SK-N-SH (cell line): ENCODE data around the gene EIF6. TPM values are rescaled to one million over a fixed set of nuclear protein-coding genes. Genes with fewer than 3 reads are reported as not detected.

Experiments
- CTCF ChIA-PET: fragments of 300-600, 350-600 bp; formaldehyde crosslinking; extraction: SDS; loops from one replicate; lab custom pipeline; 2021; lab: Yijun Ruan, JAX
- POLR2A ChIA-PET: fragments of 350-600 bp; sonication (Branson Sonifier 250); formaldehyde crosslinking; extraction: SDS; loops from one replicate; lab custom pipeline; 2020; ENCODE audit warnings: antibody characterized with exemption, inconsistent platforms; lab: Yijun Ruan, JAX
- DNase-seq: peaks from one replicate; pipeline ENCODE4 v3.0.0; 2012
- H2AFZ ChIP-seq: fragments of 200-600 bp; sonication (generic); 2 replicates; pipeline ENCODE4 v1.8.1; 2016; ENCODE audit warnings: antibody characterized with exemption, mild to moderate bottlenecking, low read depth
- H3F3A ChIP-seq: fragments of 200-600 bp; sonication (generic); replicated peaks from 2 replicates; pipeline ENCODE3; 2016; ENCODE audit warnings: antibody characterized with exemption, mild to moderate bottlenecking; ENCODE audit not compliant: insufficient read depth
- H3K27ac ChIP-seq, 2 experiments: fragments of 200-500 bp in 1 of 2; fragments of 200-600 bp in 1 of 2; sonication (Bioruptor generic) in 1 of 2; sonication (generic), shearing (Covaris generic) in 1 of 2; 2 replicates each; pipeline versions ENCODE4 v1.5.1 to v1.6.1; 2014 to 2016; ENCODE audit warnings: low read depth in 2 of 2, inconsistent platforms in 1 of 2, low read length in 1 of 2, mild to moderate bottlenecking in 1 of 2, mixed read lengths in 1 of 2
- H3K27me3 ChIP-seq: fragments of 200-600 bp; sonication (generic), shearing (Covaris generic); 2 replicates; pipeline ENCODE4 v1.6.1; 2016; ENCODE audit warnings: mixed run types; ENCODE audit not compliant: insufficient read depth
- H3K36me3 ChIP-seq, 2 experiments: fragments of 200-500 bp in 1 of 2; fragments of 200-600 bp in 1 of 2; sonication (Bioruptor generic) in 1 of 2; sonication (generic) in 1 of 2; replicated peaks in 1 of 2; 2 replicates each; pipeline versions ENCODE3 to v1.5.1; 2014 to 2016; ENCODE audit warnings: low read length in 1 of 2, mild to moderate bottlenecking in 1 of 2; ENCODE audit not compliant: insufficient read depth in 2 of 2, control insufficient read depth in 1 of 2
- H3K4me1 ChIP-seq, 2 experiments: fragments of 200-500 bp in 1 of 2; fragments of 200-600 bp in 1 of 2; sonication (Bioruptor generic) in 1 of 2; sonication (generic), shearing (Covaris generic) in 1 of 2; 2 replicates each; pipeline versions ENCODE4 v1.5.1 to v1.6.1; 2014 to 2016; ENCODE audit warnings: low read depth in 1 of 2, low read length in 1 of 2, mixed run types in 1 of 2; ENCODE audit not compliant: insufficient read depth in 2 of 2, control insufficient read depth in 1 of 2
- H3K4me2 ChIP-seq: fragments of 200-600 bp; sonication (generic), shearing (Covaris generic); 2 replicates; pipeline ENCODE4 v1.6.1; 2017; ENCODE audit warnings: mixed run types
- H3K4me3 ChIP-seq, 2 experiments: fragments of 200-500 bp in 1 of 2; fragments of 200-600 bp in 1 of 2; sonication (Bioruptor generic) in 1 of 2; sonication (generic), shearing (Covaris generic) in 1 of 2; 2 replicates each; pipeline versions ENCODE4 v1.5.1 to v1.8.1; 2014 to 2016; ENCODE audit warnings: low read depth in 2 of 2, inconsistent platforms in 1 of 2, low read length in 1 of 2, mild to moderate bottlenecking in 1 of 2, mixed read lengths in 1 of 2, moderate library complexity in 1 of 2
- H3K79me2 ChIP-seq: fragments of 200-600 bp; sonication (generic); 2 replicates; pipeline ENCODE4 v1.8.1; 2017; ENCODE audit warnings: mild to moderate bottlenecking; ENCODE audit not compliant: insufficient read depth
- H3K9ac ChIP-seq: fragments of 200-600 bp; sonication (generic); 2 replicates; pipeline ENCODE4 v1.6.1; 2017; ENCODE audit warnings: mixed run types
- H3K9me2 ChIP-seq: fragments of 200-600 bp; sonication (generic); 2 replicates; pipeline ENCODE4 v1.6.1; 2017; ENCODE audit warnings: mixed run types
- H3K9me3 ChIP-seq: fragments of 200-600 bp; sonication (generic); 2 replicates; pipeline ENCODE4 v1.6.1; 2017; ENCODE audit warnings: mixed run types, mild to moderate bottlenecking, moderate library complexity
- H4K20me1 ChIP-seq: fragments of 200-600 bp; sonication (generic); 2 replicates; pipeline ENCODE4 v1.6.1; 2017; ENCODE audit warnings: mild to moderate bottlenecking, mixed run types; ENCODE audit not compliant: insufficient read depth
- CTCF ChIP-seq: fragments of 200-600 bp; sonication (generic); IDR thresholded peaks from 2 replicates; pipeline ENCODE4 v1.6.1; 2017; ENCODE audit warnings: antibody characterized with exemption, mild to moderate bottlenecking, moderate library complexity
- ELF1 ChIP-seq: IDR thresholded peaks from 2 replicates; pipeline ENCODE4 v1.4.0; 2012
- EZH2phosphoT487 ChIP-seq: fragments of 200-600 bp; sonication (generic); IDR thresholded peaks from 2 replicates; pipeline ENCODE4 v1.6.1; 2017; ENCODE audit warnings: low read depth, mixed run types, mild to moderate bottlenecking, antibody characterized with exemption, moderate library complexity, borderline replicate concordance
- FOSL2 ChIP-seq: IDR thresholded peaks from 2 replicates; pipeline ENCODE4 v1.4.0; 2012; ENCODE audit warnings: low read depth, mild to moderate bottlenecking, moderate library complexity, borderline replicate concordance
- FOXM1 ChIP-seq: IDR thresholded peaks from 2 replicates; pipeline ENCODE4 v1.4.0; 2012; ENCODE audit warnings: low read depth, mild to moderate bottlenecking
- MEF2A ChIP-seq: IDR thresholded peaks from 2 replicates; pipeline ENCODE4 v1.4.0; 2012; ENCODE audit warnings: low read depth, borderline replicate concordance
- POLR2AphosphoS5 ChIP-seq: IDR thresholded peaks from 2 replicates; pipeline ENCODE4 v1.6.1; 2012; ENCODE audit warnings: low read depth, low read length
- RFX5 ChIP-seq: IDR thresholded peaks from 2 replicates; pipeline ENCODE4 v1.6.1; 2012; ENCODE audit warnings: mild to moderate bottlenecking, improper control_type of control experiment, low read length
- TAF1 ChIP-seq: IDR thresholded peaks from 2 replicates; pipeline ENCODE4 v1.6.1; 2012; ENCODE audit warnings: low read depth, mild to moderate bottlenecking, low read length, moderate library complexity, borderline replicate concordance
- TCF12 ChIP-seq: IDR thresholded peaks from 2 replicates; pipeline ENCODE4 v1.4.0; 2012
- TEAD4 ChIP-seq: IDR thresholded peaks from 2 replicates; pipeline ENCODE4 v1.4.0; 2012; ENCODE audit warnings: mild to moderate bottlenecking, borderline replicate concordance; ENCODE audit not compliant: insufficient read depth
- USF2 ChIP-seq: fragments of 150-350 bp; IDR thresholded peaks from 2 replicates; pipeline ENCODE4 v1.6.1; 2017; ENCODE audit warnings: antibody characterized with exemption, low read length, low read depth, borderline replicate concordance
- YY1 ChIP-seq: IDR thresholded peaks from 2 replicates; pipeline ENCODE4 v1.4.0; 2012; ENCODE audit warnings: low read depth, mild to moderate bottlenecking
- ZBTB33 ChIP-seq: IDR thresholded peaks from 2 replicates; pipeline ENCODE4 v1.4.0; 2012; ENCODE audit warnings: low read depth, borderline replicate concordance
- WGBS: methylation state at CpG from one replicate; pipeline ENCODE4 v1.1.6; 2017; ENCODE audit warnings: low lambda C conversion rate; 5-methylcytosine and 5-hydroxymethylcytosine counted together
- polyA plus RNA-seq, 3 experiments: library from polyadenylated mRNA; depleted of rRNA; stranded (reverse); fragments of >200 nt; gene quantifications; 2 replicates each; pipeline ENCODE4 v1.2.3, GENCODE V29; 2012
- TF ChIP-seq, protein P1 (sequence below): IDR thresholded peaks from 2 replicates; pipeline ENCODE4 v1.6.1; 2012; ENCODE audit warnings: mild to moderate bottlenecking, low read depth, low read length, moderate library complexity

Gene EIF6
- polyA plus RNA-seq, 1 of the 3 experiments (the other 2 are of a cell fraction) = 356 TPM

GRCh38 chr20:35279533-35280174, 4.9 kb downstream of the EIF6 start:
- no peaks in the 10 kb centered on the region for H3K9me2 ChIP-seq
- POLR2A ChIA-PET = interaction anchor here (1.0 kb wide), 1 partner anchor 160 kb away, joined by 5 read pairs; no protein-coding TSS in a partner anchor
- H3F3A ChIP-seq = peaks cover 38% of the 10 kb centered on the region
- peaks cover 45 to 47% of the 10 kb centered on the region in 2 experiments for H3K36me3 ChIP-seq
- H3K27ac ChIP-seq = peak overlapping the region in 1 of 2 experiments; percentile 51; a peak in 1 of 4 replicates
- no peaks in the 10 kb centered on the region for H3K27me3 ChIP-seq
- no peak for DNase-seq
- WGBS = 93% methylated on average over 5 of the region's 7 CpGs
- H3K4me2 ChIP-seq = no peak overlapping the region
- no peak overlapping the region for H3K9ac ChIP-seq
- TF ChIP-seq POLR2AphosphoS5 (0 out of 2 replicates have a peak, but pooled peaks have one; percentile 12), YY1 (no peak), RFX5 (no peak)
- H3K9me3 ChIP-seq = no peaks in the 10 kb centered on the region
- no peak overlapping the region for H3K4me3 ChIP-seq
- H3K4me1 ChIP-seq = peaks cover 6 to 29% of the 10 kb centered on the region in 2 experiments; a peak in 3 of 4 replicates
- no peak overlapping the region for H2AFZ ChIP-seq
- H4K20me1 ChIP-seq = no peaks in the 10 kb centered on the region
- CTCF ChIA-PET = interaction anchor here (1.0 to 4.3 kb wide), 3 partner anchors 10 to 184 kb away, joined by 4 to 23 read pairs (median 9); no protein-coding TSS in a partner anchor
- peaks cover 65% of the 10 kb centered on the region for H3K79me2 ChIP-seq

DNA sequence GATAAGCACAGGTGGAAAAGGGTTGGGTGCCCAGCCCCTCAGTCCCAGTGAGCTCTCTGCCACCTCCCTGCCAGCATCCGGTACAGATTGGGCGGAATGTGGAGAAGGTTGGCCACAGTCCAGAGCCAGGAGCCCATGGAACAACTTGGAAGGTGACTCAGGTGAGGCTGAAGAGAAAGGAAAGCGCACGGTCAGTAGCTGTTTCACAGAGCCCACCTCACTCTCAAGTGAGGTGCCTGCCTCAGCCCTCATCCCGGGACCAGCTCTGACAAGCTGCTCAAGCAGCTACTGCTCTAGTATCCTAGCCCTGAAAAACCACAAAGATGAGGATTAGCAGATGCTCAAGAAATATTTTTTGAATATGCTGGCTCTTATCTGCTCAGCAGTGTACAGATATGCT, 5.5 kb downstream of the EIF6 start:
- DNase-seq = no peak
- CTCF ChIA-PET = interaction anchor here (2.2 to 4.3 kb wide), 2 partner anchors 10 to 28 kb away, joined by 9 to 23 read pairs; no protein-coding TSS in a partner anchor
- WGBS = 91% methylated on average over 4 of the region's 5 CpGs
- H3K9me2 ChIP-seq = no peaks in the 10 kb centered on the region
- no peak overlapping the region for H2AFZ ChIP-seq
- no peaks in the 10 kb centered on the region for H3K9me3 ChIP-seq
- peaks cover 38% of the 10 kb centered on the region for H3F3A ChIP-seq
- H4K20me1 ChIP-seq = no peaks in the 10 kb centered on the region
- H3K4me1 ChIP-seq = peaks cover 6 to 35% of the 10 kb centered on the region in 2 experiments; a peak in 3 of 4 replicates
- peaks cover 60% of the 10 kb centered on the region for H3K79me2 ChIP-seq
- peaks cover 47 to 49% of the 10 kb centered on the region in 2 experiments for H3K36me3 ChIP-seq
- H3K4me3 ChIP-seq = no peak overlapping the region
- no peaks in the 10 kb centered on the region for H3K27me3 ChIP-seq
- H3K9ac ChIP-seq = no peak overlapping the region
- H3K4me2 ChIP-seq = no peak overlapping the region
- POLR2A ChIA-PET = no interaction called here
- peak overlapping the region in 1 of 2 experiments; percentile 51; a peak in 1 of 4 replicates for H3K27ac ChIP-seq
- TF ChIP-seq ZBTB33 (no peak), TCF12 (no peak), YY1 (no peak), USF2 (no peak), TEAD4 (no peak), EZH2phosphoT487 (no peak), CTCF (no peak), FOXM1 (no peak), TAF1 (no peak), ELF1 (no peak), RFX5 (no peak), FOSL2 (no peak), POLR2AphosphoS5 (no peak), MEF2A (no peak)
- TF ChIP-seq, protein P1, sequence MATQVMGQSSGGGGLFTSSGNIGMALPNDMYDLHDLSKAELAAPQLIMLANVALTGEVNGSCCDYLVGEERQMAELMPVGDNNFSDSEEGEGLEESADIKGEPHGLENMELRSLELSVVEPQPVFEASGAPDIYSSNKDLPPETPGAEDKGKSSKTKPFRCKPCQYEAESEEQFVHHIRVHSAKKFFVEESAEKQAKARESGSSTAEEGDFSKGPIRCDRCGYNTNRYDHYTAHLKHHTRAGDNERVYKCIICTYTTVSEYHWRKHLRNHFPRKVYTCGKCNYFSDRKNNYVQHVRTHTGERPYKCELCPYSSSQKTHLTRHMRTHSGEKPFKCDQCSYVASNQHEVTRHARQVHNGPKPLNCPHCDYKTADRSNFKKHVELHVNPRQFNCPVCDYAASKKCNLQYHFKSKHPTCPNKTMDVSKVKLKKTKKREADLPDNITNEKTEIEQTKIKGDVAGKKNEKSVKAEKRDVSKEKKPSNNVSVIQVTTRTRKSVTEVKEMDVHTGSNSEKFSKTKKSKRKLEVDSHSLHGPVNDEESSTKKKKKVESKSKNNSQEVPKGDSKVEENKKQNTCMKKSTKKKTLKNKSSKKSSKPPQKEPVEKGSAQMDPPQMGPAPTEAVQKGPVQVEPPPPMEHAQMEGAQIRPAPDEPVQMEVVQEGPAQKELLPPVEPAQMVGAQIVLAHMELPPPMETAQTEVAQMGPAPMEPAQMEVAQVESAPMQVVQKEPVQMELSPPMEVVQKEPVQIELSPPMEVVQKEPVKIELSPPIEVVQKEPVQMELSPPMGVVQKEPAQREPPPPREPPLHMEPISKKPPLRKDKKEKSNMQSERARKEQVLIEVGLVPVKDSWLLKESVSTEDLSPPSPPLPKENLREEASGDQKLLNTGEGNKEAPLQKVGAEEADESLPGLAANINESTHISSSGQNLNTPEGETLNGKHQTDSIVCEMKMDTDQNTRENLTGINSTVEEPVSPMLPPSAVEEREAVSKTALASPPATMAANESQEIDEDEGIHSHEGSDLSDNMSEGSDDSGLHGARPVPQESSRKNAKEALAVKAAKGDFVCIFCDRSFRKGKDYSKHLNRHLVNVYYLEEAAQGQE = no peak
